OCI-LY3 (cell line): ENCODE results near the gene NGEF.

Experiments used
- H2AFZ ChIP-seq: fragments of 200-600, 300-600 bp; shearing (Covaris generic); 2 replicates; pipeline ENCODE4 v1.6.0; 2014; ENCODE audit warnings: antibody characterized with exemption, low read depth, low read length
- H3K27ac ChIP-seq: fragments of 200-600, 300-600 bp; sonication (generic); 2 replicates; pipeline ENCODE4 v1.5.1; 2014; ENCODE audit warnings: mild to moderate bottlenecking, low read length, moderate library complexity, mixed read lengths
- H3K27me3 ChIP-seq: fragments of 200-600, 300-600 bp; sonication (generic); 2 replicates; pipeline ENCODE4 v1.6.1; 2014; ENCODE audit warnings: low read depth, low read length, mixed read lengths
- H3K36me3 ChIP-seq: fragments of 200-600, 300-600 bp; sonication (generic); replicated peaks from 2 replicates; pipeline ENCODE3; 2014; ENCODE audit warnings: low read depth, low read length, mixed read lengths
- H3K4me1 ChIP-seq: fragments of 300-600, 200-600 bp; sonication (generic); 2 replicates; pipeline ENCODE4 v1.6.1; 2014; ENCODE audit warnings: low read length, mixed read lengths
- H3K4me2 ChIP-seq: fragments of 200-600, 300-600 bp; sonication (generic); 2 replicates; pipeline ENCODE4 v1.6.1; 2014; ENCODE audit warnings: low read length, mixed read lengths
- H3K4me3 ChIP-seq: fragments of 300-600, 200-600 bp; sonication (generic); 2 replicates; pipeline ENCODE4 v1.5.1; 2014; ENCODE audit warnings: antibody characterized with exemption, mild to moderate bottlenecking, low read length, moderate library complexity
- H3K79me2 ChIP-seq: fragments of 300-600, 200-600 bp; shearing (Covaris generic); 2 replicates; pipeline ENCODE4 v1.6.1; 2014; ENCODE audit warnings: mild to moderate bottlenecking, low read length, mixed read lengths
- H3K9ac ChIP-seq: fragments of 300-600, 200-600 bp; shearing (Covaris generic); 2 replicates; pipeline ENCODE4 v1.6.0; 2014; ENCODE audit warnings: mild to moderate bottlenecking, low read length, moderate library complexity
- H3K9me3 ChIP-seq: fragments of 200-600, 300-600 bp; shearing (Covaris generic); 2 replicates; pipeline ENCODE4 v1.6.1; 2014; ENCODE audit warnings: low read length, mixed read lengths; ENCODE audit not compliant: insufficient read depth
- H4K20me1 ChIP-seq: fragments of 200-600, 300-600 bp; sonication (generic); 2 replicates; pipeline ENCODE4 v1.6.1; 2016; ENCODE audit warnings: low read length, mixed read lengths; ENCODE audit not compliant: insufficient read depth
- EZH2phosphoT487 ChIP-seq: fragments of 200-600 bp; shearing (Covaris generic); IDR thresholded peaks from 2 replicates; pipeline ENCODE4 v1.6.1; 2018; ENCODE audit warnings: antibody characterized with exemption, mixed run types, low read depth
- TF ChIP-seq, protein P1 (sequence below): fragments of 200-600, 300-600 bp; sonication (generic); IDR thresholded peaks from 2 replicates; pipeline ENCODE4 v1.5.1; 2014; ENCODE audit warnings: antibody characterized with exemption, low read length, low read depth

The NGEF gene

DNA sequence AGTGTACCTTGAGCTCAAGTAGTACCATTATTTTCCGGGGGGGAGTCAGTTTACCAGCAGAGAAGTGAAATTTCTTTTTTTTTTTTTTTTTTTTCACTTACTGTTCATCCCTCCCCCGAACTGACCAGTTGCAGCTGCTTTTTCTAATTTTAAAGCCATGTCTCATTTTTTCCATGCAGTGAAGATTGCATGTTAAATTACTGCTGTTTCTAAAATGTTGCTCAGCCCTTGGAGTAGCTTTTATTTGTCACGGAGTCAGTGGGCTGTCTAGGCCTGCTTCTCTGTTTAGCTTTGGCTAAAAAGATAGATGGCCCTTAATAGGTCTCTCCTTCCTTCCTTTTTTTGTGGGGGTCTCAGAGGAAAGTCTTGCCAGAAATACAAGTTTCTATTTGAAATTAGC is 70.2 kb downstream of the NGEF start:
- Histone ChIP-seq H2AFZ (no peak overlapping the region), H3K9me3 (peaks cover 5% of the 10 kb centered on the region; the same call in 1 of the 2 replicates), H3K4me1 (peaks cover 9% of the 10 kb centered on the region), H3K4me3 (no peak overlapping the region), H3K9ac (no peak overlapping the region), H3K79me2 (no peaks in the 10 kb centered on the region), H3K4me2 (no peak overlapping the region), H4K20me1 (no peaks in the 10 kb centered on the region), H3K27ac (no peak overlapping the region), H3K27me3 (no peaks in the 10 kb centered on the region), H3K36me3 (no peaks in the 10 kb centered on the region)
- TF ChIP-seq EZH2phosphoT487: no peak
- TF ChIP-seq, protein P1, sequence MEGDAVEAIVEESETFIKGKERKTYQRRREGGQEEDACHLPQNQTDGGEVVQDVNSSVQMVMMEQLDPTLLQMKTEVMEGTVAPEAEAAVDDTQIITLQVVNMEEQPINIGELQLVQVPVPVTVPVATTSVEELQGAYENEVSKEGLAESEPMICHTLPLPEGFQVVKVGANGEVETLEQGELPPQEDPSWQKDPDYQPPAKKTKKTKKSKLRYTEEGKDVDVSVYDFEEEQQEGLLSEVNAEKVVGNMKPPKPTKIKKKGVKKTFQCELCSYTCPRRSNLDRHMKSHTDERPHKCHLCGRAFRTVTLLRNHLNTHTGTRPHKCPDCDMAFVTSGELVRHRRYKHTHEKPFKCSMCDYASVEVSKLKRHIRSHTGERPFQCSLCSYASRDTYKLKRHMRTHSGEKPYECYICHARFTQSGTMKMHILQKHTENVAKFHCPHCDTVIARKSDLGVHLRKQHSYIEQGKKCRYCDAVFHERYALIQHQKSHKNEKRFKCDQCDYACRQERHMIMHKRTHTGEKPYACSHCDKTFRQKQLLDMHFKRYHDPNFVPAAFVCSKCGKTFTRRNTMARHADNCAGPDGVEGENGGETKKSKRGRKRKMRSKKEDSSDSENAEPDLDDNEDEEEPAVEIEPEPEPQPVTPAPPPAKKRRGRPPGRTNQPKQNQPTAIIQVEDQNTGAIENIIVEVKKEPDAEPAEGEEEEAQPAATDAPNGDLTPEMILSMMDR: no peak

DNA sequence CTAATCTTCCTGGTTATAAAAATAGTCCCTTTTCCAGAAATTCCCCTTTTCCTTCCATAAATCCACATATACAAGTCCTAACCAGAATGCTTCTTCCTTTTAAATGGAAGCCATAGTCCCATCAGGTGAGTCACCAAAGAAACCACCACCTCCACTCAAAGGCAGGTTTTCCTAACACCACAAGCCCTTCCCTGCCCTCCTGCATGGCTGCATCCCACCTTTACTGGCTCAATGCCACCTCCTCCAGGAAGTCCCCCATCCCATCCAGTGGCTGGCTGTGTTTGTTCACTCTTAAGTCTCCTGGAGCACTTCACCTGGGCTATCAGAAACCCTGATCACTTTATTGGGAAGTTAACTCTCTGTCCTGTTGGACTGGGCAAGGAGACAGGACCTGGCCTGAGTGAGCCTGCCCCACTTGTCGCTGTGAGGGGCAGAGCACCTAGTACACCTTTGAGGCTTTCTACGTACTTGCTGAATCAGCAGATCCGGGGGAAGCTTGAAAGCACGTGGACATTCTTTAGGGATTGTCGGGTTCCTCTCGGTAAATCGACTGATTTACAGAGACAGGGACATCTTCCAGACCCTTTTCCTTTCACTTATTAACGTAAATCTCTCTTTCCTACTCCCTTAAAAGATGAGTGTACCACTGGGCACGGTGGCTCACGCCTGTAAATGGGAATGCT is 71.0 kb downstream of the NGEF start:
- Histone ChIP-seq H4K20me1 (no peaks in the 10 kb centered on the region), H3K27me3 (no peaks in the 10 kb centered on the region), H3K79me2 (no peaks in the 10 kb centered on the region), H3K4me3 (no peak overlapping the region), H2AFZ (no peak overlapping the region), H3K4me2 (0 out of 2 replicates have a peak overlapping the region, but pooled peaks have one; percentile 37), H3K36me3 (no peaks in the 10 kb centered on the region), H3K27ac (no peak overlapping the region), H3K9me3 (peaks cover 5% of the 10 kb centered on the region; the same call in 1 of the 2 replicates), H3K4me1 (peaks cover 9% of the 10 kb centered on the region), H3K9ac (no peak overlapping the region)
- TF ChIP-seq EZH2phosphoT487: no peak
- TF ChIP-seq, protein P1: no peak

DNA sequence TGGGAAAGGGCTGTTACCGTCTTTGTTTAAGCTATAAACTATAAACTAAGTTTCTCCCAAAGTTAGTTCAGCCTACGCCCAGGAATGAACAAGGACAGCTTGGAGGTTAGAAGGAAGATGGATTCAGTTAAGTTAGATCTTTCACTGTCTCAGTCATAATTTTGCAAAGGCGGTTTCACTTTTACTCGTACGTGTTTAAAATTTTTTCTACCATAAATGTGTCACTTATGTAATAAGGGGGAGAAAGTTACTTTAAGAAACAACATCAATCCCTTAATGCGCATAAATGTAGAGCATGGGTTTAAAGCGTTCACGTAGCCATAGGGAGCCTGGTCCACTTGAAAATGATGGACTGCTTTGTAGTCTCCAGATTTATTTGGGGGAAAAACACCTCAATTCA is 71.7 kb downstream of the NGEF start:
- Histone ChIP-seq H3K36me3 (no peaks in the 10 kb centered on the region), H2AFZ (no peak overlapping the region), H3K9ac (no peak overlapping the region), H4K20me1 (no peaks in the 10 kb centered on the region), H3K4me1 (peaks cover 9% of the 10 kb centered on the region), H3K27me3 (no peaks in the 10 kb centered on the region), H3K79me2 (no peaks in the 10 kb centered on the region), H3K27ac (no peak overlapping the region), H3K4me2 (peak overlapping the region; percentile 37; the same call in 1 of the 2 replicates), H3K9me3 (peaks cover 5% of the 10 kb centered on the region; the same call in 1 of the 2 replicates), H3K4me3 (no peak overlapping the region)
- TF ChIP-seq, protein P1: no peak
- no peak for TF ChIP-seq EZH2phosphoT487

DNA sequence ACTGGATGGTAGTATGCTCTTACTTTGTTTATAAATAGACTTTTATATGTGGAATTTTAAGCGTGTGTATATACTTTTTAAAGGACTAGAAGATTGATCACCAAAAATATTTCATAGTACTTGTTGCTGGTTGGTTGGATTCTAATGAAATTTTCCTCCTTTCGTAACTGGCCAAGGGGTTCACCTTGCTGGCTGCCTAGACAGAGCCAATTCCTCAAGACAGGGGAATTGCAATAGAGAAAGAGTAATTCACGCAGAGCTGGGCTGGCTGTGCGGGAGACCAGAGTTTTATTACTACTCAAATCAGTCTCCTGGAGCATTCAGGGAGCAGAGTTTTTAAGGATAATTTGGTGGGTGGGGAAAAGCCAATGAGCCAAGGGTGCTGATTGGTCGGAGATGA is 72.3 kb downstream of the NGEF start:
- Histone ChIP-seq H3K4me1 (peaks cover 9% of the 10 kb centered on the region), H3K9me3 (peaks cover 5% of the 10 kb centered on the region; the same call in 1 of the 2 replicates), H4K20me1 (no peaks in the 10 kb centered on the region), H3K27ac (no peak overlapping the region), H3K4me3 (no peak overlapping the region), H3K36me3 (no peaks in the 10 kb centered on the region), H3K9ac (no peak overlapping the region), H3K79me2 (no peaks in the 10 kb centered on the region), H3K4me2 (no peak overlapping the region), H2AFZ (no peak overlapping the region), H3K27me3 (no peaks in the 10 kb centered on the region; the same call in 1 of the 2 replicates)
- TF ChIP-seq EZH2phosphoT487: no peak
- TF ChIP-seq, protein P1: no peak
